ENCODE results near the gene CAPN15.
"Not testable (repeated sequence)": the region's sequence is repeated elsewhere in the genome, so short reads cannot be mapped to it uniquely, and the experiment has no call there.

CAPN15 gene

DNA sequence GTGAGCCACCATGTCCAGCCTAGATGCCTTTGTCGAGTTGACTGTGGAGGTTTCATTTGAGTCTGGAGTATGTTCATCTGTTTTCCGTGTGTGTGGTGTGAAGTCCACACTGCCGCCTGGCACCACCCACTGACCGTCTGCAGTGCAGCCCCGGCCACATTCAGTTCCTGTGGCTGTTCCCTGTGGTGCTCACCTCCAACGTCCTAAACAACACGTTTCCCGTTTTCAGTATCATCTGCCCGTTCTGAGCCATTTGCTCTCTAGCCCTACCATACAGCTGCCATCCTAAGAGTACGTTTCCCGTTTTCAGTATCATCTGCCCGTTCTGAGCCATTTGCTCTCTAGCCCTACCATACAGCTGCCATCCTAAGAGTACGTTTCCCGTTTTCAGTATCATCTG, 20.0 kb upstream of the CAPN15 start:
- DNase-seq, result not testable (repeated sequence)

GRCh38 chr16:507996-508395, 19.5 kb upstream of the CAPN15 start:
- DNase-seq, result no peak

DNA sequence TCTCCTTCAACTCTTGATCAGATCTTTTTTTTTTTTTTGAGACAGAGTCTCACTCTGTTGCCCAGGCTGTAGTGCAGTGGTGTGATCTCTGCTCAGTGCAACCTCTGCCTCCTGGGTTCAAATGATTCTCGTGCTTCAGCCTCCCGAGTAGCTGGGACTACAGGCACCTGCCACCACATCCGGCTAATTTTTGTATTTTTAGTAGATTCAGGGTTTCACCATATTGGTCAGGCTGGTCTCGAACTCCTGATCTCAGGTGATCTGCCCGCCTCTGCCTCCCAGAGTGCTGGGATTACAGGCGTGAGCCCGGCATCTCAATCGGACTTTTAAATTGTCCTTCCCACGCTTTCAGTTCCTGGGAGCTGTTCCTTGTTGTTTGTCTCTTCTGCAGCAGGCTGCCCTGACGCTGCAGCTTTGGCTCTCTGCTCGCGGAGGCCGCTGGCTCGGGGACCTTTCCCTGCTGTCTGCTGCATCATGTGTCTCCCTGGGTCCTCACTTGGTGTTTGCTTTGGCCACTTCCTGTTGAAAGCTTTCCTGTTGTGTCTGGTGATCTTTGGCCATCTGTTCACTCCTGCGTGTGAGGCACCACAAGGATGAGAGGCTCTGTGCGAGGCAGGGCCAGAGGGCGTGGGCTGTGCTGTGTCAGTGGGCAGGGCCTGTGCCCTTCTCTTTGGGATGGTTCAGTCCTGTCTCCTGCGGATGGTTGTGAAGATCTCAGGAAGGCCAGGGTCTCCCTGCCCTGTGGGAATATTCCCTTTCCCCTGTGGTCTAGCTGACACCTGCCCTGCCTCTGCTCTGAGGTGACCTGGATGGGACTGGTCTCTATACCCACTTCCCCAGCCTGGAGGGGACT, 18.4 kb upstream of the CAPN15 start:
- no peak for DNase-seq

- DNase-seq, result no peak
These were observed 17.3 kb upstream of the CAPN15 start for GRCh38 chr16:510066-510825.

DNA sequence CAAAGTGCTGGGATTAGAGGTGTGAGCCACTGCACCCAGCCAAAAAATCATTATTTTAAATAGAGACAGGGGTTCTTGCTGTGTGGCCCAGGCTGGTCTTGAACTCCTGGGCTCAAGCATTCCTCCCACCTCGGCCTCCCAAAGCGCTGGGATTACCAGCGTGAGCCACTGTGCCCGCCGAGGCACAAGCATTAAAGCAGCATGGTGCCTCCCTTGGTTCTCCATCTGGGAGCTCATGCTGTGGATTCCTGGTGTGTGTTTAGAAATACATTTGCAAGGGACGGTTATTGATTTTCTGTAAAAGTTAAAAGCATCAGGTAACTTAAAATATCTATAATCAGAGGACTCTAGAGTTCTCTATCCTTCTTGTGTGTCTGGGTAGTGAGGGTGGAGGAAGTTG, 14.7 kb upstream of the CAPN15 start:
- DNase-seq, result no peak

GRCh38 chr16:513950-514349, 13.6 kb upstream of the CAPN15 start:
- no peak for DNase-seq

GRCh38 chr16:515175-515938, 12.2 kb upstream of the CAPN15 start:
- DNase-seq, result no peak

GRCh38 chr16:515939-516226, 11.6 kb upstream of the CAPN15 start:
- no peak for DNase-seq

DNA sequence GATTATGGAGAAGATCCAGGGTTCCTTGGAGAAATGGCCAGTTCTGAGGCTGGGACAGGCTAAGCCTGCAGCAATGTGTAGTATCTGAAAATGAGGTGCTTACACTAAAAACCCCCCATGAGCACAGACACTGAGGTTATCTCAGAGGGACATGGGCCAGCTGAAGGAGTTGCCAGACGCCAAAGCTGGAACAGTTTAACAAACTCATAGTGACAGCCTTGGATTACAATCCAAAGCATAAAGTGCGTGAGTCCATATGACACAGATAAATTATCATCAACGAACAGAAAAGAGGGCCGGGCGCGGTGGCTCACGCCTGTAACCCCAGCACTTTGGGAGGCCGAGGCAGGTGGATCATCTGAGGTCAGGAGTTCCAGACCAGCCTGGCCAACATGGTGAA, 11.2 kb upstream of the CAPN15 start:
- DNase-seq, result no peak

- no peak for DNase-seq
These were observed 8.7 kb upstream of the CAPN15 start for GRCh38 chr16:518858-519257.

DNA sequence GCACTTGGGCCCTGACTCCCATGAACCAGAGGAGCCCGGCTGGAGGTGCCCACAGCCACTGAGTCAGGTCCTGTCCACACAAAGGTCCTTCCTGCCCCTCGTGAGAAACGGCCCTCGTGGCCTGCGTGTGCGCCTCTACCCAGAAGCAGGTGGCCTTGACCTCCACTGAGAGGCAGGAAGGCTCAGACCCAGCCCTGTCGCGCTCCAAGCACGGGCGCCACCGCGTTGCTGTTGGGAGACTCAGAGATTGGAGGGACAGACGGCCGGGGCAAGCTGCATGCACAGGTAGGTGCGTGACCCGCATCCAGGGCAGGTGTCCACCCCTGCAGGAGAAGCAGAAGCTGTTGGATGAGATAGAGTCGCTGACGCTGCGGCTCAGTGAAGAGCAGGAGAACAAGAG, 8.1 kb upstream of the CAPN15 start:
- DNase-seq, result no peak

DNA sequence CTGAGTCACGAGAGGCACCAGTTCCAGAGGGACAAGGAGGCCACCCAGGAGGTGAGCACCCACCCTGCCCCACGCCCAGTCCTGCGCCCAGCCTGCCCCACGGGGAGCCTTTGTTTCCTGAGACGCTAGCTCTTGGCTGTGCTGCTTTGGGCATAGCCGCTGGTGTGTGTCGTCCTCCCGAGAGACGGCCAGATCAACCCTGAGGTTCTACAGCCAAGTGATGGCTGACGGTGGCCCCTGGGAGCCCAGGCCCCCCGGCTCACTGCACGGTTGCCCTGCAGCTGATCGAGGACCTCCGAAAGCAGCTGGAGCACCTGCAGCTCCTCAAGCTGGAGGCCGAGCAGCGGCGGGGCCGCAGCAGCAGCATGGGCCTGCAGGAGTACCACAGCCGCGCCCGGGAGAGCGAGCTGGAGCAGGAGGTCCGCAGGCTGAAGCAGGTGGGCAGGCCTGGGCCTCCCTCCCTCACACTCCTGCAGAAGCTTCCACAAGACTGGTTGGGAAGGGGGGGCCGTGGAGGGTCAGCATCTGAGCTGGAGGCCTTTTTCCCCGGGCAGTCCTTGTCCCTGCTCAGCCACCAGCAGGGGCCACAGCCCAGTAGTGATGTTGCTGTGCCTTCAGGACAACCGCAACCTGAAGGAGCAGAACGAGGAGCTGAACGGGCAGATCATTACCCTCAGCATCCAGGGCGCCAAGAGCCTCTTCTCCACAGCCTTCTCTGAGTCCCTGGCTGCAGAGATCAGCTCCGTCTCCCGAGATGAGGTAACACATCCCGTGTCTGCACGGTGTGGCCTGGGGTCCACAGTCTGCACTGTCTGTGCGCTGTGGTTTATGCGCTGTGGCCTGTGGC, 7.4 kb upstream of the CAPN15 start:
- no peak for DNase-seq

- DNase-seq, result no peak
These were observed 6.7 kb upstream of the CAPN15 start for GRCh38 chr16:520847-521246.

DNA sequence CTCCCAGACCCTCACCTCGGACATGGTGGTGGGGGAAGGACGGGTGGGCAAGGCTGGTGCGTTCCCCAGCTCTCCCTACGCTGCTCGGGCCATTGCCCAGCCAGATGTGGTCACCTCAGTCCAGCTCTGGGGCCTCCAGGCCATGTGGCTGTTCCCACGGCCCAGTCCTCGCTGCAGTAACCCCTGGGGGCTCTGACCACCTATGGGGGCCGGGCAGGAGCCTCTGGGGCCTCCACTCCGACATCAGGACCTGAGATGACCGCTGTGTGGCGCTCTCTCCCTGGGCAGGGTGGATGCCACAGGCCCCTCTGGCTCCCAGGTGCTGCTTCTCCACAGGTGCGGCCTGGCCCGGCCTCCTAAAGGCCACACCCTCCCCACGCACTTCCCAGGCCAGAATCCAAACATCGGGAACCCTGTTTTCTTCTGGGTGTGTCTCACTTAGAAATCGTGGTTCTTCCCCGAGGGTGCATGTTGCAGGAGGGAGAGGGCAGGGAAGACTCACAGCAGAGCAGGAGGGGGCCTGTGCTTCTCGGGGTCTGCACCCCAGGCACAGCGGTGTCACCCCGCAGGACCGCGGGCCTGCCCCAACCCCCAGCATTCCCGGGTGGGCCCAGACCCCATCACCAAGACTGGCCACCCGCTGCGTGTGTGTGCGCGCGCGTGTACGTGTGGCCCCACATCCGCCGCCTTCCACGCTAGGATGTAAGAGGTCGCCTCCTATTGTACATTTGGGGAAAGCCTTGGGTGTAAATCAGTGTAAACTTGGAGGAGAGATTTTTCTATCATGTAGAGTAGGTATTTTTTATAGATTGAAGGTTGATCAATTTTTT, 5.9 kb upstream of the CAPN15 start:
- DNase-seq, result no peak

DNA sequence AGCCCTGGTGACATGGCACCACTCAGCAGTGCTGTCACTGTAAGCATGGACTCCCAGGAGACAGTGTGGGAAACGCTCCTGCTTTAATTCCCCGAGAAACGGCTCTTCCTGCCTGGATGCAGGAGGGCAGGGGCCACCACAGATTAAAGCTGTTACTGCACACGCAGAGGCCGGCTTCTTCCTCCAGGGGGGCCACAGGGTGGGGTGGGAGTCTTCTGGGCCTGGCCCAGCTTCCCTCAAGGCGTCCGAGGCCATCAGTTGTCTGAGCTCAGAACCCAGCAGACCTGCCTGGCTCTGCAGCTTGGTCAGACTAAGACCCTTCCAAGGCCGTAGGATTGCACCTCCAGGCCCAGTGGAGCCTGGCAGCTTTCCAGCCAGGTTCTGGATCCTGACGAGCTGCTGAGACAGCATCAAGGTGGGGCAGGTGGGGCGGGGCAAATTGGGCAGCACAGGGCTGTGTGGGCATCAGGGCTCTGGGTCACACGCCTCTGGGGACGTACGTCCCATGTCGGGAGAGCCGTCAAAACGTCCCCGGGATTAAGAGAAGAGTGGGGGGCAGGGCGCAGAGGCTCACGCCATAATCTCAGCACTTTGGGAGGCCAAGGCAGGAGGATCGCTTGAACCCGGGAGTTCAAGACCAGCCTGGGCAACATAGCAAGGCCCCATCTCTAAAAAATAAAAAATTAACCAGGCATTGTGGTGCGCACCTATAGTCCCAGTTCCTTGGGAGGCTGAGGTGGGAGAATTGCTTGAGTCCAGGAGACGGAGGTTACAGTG, 5.0 kb upstream of the CAPN15 start:
- DNase-seq, result no peak

DNA sequence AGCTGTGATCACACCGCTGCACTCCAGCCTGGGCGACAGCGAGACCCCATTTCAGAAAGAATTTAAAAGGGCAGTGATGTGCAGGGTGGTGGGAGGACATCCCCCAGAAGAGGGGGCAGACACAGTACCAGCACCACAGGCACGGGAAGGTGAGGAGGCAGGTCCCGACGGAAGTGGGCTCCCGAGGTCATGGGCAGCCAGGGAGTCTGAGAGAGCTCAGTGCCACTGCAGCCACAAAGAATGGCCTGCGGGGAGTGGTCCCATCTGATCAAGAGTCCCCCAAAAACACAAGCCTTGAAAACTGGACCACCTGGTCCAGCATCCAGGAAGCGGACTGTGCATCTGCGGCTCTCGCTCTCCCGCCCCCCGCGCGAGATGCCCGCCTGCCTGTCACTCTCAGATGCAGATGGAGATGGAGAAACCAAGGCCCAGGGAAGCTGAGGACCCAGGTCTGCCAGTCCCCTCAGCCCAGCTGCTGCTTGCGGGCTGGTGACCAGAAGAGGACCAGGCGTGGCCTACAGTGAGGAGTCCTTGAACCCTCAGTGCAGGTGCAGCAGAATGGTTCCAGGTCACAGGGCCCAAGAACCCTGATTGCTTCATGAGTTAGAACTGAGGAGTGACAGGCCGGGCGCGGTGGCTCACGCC, 4.3 kb upstream of the CAPN15 start:
- DNase-seq, result no peak

DNA sequence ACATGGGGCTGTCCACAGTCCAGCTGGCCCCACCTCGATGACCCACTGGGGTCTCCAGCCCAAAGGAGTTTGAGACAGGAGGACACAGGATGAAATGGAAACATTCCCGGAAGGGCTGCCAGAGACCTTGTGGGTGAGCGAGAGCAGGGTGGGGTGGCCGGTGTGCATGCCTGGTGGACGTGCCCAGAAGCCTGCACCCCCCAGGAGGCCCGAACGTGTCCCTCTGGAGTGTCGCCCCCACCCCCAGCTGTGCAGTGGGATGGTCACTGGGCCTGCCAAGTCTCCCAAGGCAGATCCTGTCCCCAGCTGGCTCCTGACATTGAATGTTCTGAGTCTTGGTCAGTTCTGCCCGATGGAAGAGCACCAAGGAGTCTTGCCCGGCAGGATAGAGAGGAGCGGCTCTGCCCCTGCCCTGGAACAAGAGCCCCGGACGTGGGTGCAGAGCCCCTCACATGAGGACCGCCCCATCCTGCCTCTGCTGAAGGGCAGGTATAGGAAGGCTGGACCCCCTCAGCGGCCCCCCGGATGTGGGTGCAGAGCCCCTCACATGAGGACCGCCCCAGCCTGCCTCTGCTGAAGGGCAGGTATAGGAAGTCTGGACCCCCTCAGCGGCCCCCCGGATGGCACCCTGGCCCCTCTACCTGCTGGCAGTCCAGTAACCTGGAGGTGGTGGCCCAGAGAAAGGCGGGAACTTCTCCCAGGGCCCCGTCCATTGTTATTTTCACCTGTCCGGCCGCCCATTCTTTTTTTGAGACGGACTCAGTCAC, 3.1 kb upstream of the CAPN15 start:
- DNase-seq, result no peak

- no peak for DNase-seq
These were observed 2.4 kb upstream of the CAPN15 start for GRCh38 chr16:525123-525519.

DNA sequence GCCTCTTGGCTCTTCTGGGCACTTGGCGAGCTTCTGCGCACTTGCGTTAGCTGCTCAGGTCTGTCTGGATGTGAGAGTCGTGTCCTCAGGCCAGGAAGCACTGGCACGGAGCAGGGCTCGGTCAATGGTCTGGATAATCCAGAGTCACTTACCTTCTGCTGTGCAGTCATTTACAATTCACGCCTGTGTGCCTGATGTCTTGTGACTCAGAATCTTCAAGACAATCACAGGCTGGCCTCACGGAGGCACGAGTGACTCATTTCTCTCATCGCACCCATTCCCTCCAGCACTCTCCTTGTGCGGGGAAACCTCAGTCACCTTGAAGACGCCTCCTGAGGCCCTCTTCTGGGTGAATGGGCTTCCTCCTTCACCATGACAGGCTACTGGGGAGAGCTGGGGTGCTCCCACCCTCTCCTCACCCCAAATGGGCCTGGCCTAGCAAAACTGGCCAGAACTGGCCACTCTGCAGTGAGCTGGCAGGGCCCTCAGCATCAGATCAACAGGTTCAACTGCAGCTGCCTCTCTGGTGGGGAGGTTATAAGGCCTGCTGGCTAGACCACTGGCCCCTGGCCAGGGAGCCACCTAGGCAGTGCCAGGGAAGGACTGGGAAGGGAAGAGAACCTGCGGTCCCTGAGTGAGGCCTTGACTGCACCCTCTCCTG, 1.9 kb upstream of the CAPN15 start:
- DNase-seq, result peak; percentile 48 to 65 (median 59)

All from suppressor macrophage treated with lipopolysaccharide for 1 hour (primary cell).